ENCODE measurements around the gene SWAP70.

DNA sequence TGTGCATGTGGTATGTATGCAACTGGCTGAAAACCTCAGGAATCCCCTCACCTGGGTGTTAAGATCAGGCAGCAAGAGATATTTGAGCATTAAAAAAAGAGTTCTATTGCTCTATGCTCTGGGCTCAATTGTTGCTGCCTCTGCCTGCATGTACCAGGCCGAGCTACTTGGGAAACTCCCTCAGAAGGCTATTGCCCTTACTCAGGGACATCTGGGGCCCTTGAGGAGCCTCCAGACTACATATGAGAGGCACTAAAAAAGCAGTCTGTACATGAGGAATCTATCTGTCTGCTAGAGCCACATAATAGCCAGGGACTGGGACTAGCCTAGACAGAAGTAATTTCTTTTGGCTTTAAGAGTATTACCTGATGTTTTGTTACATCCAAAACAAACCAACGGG lies 120.1 kb downstream of the SWAP70 start:
- TF ChIP-seq CTCF (IDR thresholded peaks at IDR 0.05; ENCODE audit: low read depth, low read length) = no peak
- TF ChIP-seq POLR2A (IDR thresholded peaks at IDR 0.05; ENCODE audit: extremely low read depth, insufficient read length) = no peak
- TF ChIP-seq MYC (IDR thresholded peaks at IDR 0.05; ENCODE audit: low read depth, low read length) = no peak
- TF ChIP-seq, protein P1, sequence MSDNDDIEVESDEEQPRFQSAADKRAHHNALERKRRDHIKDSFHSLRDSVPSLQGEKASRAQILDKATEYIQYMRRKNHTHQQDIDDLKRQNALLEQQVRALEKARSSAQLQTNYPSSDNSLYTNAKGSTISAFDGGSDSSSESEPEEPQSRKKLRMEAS (IDR thresholded peaks at IDR 0.05; ENCODE audit: low read depth, low read length) = no peak
